ENCODE results near the gene ORMDL3. TPM values are rescaled to one million over a fixed set of nuclear protein-coding genes. Genes with fewer than 3 reads are reported as not detected.
"Not testable (repeated sequence)": the region's sequence is repeated elsewhere in the genome, so short reads cannot be mapped to it uniquely, and the experiment has no call there.

ORMDL3 gene
- total RNA-seq, 1 donor from 2014 or later, result 37.5 TPM

DNA sequence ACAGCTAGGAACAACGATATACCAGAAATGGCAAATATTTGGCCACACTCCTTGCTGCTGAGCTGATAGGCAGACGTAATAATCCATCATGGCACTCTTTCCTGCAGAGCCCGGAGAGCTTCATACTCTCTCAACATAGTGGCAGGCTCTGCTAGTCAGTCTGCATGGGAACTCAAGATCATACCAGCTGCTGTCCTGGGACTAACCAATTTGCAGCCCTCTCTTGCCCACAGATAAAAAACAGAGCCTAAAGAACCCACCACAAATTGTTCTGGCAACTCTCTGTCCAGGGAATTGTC is 22.5 kb downstream of the ORMDL3 start:
- ATAC-seq (ENCODE audit: poor library complexity), result no peak
- no peak for DNase-seq
- intact Hi-C loops (cut with DNase I), result no loop called here

DNA sequence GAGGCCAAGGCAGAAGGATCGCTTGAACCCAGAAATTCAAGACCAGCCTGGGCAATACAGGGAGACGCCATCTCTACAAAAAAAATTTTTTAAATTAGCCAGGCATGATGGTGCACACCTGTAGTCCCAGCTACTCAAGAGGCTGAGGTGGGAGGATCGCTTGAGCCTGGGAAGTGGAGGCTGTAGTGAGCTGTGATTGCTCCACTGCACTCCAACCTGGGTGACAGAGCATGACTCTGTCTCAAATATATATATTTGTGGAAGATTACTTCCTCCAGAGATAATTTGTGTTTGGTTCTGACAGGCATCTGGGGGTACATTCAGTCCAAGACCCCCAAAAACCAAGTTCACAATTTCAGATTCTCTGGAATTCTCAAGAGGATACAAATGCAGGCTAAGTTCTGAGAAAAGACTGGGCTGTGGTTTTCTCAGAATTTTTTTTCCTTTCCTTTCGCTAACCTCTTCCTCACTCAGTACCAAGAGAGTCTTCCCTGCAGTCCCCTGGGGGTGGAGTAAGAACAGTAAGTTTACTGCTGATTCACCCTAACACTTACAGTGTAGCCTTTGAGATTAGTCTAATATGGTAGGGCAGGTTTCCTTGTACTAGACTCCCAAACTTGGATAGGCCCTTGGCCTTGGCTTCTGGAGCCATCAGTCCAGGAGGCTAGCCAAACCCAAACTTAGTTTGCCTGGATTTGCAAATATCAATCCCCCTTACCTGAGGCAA is 24.1 kb downstream of the ORMDL3 start:
- DNase-seq, result no peak
- intact Hi-C loops (cut with DNase I), result no loop called here

DNA sequence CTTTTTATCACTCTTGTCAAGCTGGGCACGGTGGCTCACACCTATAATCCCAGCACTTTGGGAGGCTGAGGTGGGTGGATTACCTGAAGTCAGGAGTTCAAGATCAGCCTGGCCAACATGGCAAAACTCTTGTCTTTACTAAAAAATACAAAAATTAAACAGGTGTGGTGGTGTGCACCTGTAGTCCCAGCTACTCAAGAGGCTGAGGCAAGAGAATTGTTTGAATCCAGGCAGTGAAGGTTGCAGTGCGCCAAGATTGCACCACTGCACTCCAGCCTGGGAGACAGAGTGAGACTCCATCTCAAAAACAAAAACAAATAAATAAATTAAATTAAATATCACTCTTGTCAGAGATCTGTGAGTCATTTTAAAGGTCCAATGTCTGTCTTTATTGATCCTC is 25.4 kb downstream of the ORMDL3 start:
- intact Hi-C loops (cut with DNase I); ATAC-seq (ENCODE audit: poor library complexity); DNase-seq: not testable (repeated sequence)

More for the DNA sequence above, 24.1 kb downstream of the ORMDL3 start:
- ATAC-seq (ENCODE audit: poor library complexity), result no peak

DNA sequence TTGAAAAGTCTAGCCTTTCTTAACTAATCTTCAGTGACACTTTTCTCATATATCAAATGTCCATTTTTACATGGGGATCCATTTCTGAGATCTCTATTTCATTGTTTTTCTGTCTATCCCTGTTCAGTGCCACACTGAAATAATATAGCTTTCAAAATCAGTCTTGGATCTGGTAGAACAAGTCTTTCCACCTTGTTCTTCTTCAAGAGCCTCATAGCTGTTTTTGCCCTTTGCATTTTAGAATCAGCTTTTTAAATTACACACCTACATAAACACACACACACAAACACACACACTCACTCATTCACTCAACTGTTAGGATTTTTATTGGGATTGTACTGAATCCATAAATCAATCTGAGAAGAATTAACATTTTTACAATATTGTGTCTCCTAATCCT is 28.2 kb downstream of the ORMDL3 start:
- DNase-seq (no peak), ATAC-seq (ENCODE audit: poor library complexity) (no peak)
- intact Hi-C loops (cut with DNase I), result no loop called here

DNA sequence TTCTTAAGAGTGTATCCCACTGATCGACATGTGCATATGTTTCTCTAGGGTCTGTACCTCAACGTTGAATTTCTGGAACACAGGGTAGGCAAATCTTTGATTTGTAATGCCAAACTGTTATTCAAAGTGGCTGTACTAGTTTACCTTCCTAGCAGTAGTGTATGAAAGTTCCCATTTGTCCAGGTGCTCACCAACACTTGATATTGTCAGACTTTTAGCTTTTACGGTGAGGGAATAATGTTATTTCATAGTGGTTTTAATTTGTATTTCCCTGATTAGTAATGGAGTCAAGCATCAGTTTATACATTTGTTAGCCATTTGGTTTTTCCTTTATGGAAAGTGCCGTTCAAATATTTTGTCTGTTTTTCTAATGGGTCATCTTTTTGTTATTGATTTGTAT is 29.3 kb downstream of the ORMDL3 start:
- intact Hi-C loops (cut with DNase I), result no loop called here
- ATAC-seq (ENCODE audit: poor library complexity), result no peak
- DNase-seq, result no peak

DNA sequence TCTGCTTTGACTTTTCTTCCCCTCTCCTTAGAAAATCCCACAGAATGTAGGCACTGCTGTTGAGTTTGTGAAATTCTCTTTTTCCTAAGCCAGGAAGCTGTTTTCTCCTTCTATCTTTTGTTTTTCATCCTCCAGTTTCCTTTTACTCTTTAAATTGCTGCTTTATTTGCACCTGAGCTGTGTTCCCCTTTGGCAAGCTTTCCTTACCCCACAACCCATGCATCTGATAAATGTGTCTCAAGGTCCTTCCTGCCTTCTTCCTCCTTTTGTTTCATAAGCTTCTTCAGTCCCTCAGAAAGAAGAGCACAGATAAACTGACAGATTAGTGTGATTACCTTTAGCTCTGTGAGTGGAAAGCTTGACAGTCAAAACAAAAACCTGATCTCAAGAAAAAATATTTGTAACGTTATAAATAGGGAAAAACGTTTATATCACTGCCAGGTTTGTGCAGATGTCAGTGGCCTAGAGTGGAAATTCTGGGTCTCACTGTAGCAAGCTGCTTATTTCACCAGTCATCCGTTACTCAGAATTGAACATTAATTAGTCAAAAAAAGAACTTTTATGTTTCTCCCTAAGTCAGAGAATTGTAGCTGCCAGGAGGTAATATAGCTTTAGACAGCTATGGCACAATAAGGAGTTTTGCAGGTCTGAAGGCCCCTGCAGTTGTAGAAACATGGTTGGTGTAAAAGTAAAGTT is 32.6 kb downstream of the ORMDL3 start:
- intact Hi-C loops (cut with DNase I), result no loop called here
- DNase-seq (no peak), ATAC-seq (ENCODE audit: poor library complexity) (no peak)

DNA sequence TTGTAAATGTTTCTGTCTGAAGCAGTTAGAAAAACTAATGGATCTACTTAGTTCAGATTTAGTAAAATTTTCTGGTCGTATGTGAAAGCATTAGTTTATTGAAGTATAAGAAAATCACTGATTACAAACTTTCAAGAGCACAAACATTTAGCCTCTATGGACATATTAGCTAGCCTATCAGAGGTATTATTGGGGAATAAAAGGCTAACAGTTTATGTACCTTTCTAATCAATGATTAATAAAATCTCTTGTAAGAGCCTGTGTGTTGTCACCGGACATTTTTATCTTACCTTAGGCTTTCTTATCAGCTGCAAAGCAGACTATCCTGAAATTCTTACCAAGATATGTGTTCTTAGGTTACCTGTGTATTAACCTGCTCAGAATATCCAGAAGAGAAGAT is 38.2 kb downstream of the ORMDL3 start:
- intact Hi-C loops (cut with DNase I), result no loop called here
- no peak for ATAC-seq (ENCODE audit: poor library complexity)
- no peak for DNase-seq

DNA sequence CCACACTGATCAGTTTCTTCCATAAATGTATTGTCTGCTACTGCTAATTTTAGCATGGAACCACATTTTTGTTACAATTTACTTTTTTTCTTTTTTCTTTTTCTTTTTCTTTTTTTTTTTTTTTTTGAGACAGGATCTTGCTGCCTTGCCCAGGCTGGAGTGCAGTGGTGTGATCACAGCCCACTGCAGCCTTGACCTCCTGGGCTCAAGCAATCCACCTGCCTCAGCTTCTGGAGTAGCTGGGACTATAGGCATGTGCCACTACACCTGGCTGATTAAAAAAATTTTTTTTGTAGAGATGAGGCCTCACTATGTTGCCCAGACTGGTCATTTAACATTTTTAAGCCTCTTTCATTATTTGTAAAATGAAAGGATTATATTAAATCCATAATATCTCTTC is 40.3 kb downstream of the ORMDL3 start:
- ATAC-seq (ENCODE audit: poor library complexity), result no peak
- intact Hi-C loops (cut with DNase I), result no loop called here
- no peak for DNase-seq

DNA sequence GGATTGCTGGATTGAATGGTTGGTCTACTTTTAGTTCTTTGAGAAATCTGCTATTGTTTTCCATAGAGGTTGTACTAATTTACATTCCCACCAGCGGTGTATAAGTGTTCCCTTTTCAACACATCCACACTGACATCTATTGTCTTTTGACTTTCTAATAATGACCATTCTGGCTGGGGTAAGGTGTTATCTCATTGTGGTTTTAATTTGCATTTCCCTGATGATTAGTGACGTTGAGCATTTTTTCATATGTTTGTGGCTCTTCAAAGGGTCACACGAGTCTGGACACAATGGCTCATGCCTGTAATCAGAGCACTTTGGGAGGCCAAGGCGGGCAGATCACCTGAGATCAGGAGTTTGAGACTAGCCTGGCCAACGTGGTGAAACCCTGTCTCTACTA is 41.3 kb downstream of the ORMDL3 start:
- intact Hi-C loops (cut with DNase I); DNase-seq; ATAC-seq (ENCODE audit: poor library complexity): not testable (repeated sequence)

DNA sequence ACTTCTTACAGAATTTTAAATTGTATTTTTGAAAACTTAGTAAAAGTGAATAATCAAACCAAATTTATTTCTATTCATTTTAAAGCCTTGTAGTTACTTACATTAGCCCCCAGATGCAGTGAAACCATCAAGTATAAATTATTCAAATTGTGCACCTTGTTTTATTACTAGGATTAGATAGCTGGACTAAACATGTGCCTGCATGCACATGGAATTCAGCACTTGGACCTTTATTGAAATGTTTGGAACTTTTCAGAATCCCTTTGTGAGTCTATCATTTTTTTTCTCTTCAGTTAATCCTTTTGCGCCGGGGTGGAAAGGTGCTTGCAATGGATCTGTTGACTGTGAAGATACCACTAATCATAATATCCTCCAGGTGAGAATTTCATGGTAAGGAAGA is 54.6 kb downstream of the ORMDL3 start:
- intact Hi-C loops (cut with DNase I), result no loop called here

DNA sequence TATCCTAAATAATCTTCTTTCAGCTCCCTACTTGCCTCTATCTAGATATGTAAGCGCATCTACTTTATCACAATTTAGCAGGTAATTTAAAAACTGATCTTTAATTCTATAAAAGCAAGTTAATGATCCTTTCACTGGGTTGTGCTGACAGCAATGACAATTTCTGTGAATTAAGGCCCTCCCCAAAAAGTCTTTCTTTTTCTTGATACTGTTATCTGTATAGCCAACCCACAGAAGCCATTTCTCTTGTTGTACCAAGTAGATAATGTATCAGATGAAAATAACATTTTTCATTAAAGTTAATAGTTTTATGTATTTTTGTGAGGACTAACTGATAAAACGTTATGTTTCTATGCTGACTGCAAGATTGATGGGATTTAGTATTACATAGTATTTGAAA is 55.6 kb downstream of the ORMDL3 start:
- no peak for ATAC-seq (ENCODE audit: poor library complexity)
- intact Hi-C loops (cut with DNase I), result no loop called here
- no peak for DNase-seq

More for the DNA sequence above, 54.6 kb downstream of the ORMDL3 start:
- ATAC-seq (ENCODE audit: poor library complexity), result no peak
- no peak for DNase-seq

Other genes with a start within 250 kb of the ORMDL3 start
- 10.0 TPM for gene PGAP3, start 239.5 kb downstream of the ORMDL3 start, total RNA-seq
- 64.2 TPM for gene ERBB2, start 227.5 kb downstream of the ORMDL3 start, total RNA-seq
- gene MIEN1, start 197.1 kb downstream of the ORMDL3 start, total RNA-seq, result 50.4 TPM
- 2.2 TPM for gene GRB7, start 189.7 kb downstream of the ORMDL3 start, total RNA-seq
- gene IKZF3, start 63.3 kb downstream of the ORMDL3 start, total RNA-seq, result 0.22 TPM
- not detected for gene ZPBP2, start 59.4 kb downstream of the ORMDL3 start, total RNA-seq
- 1.8 TPM for gene GSDMB, start 9.0 kb downstream of the ORMDL3 start, total RNA-seq
- gene LRRC3C, start 131 bp upstream of the ORMDL3 start, total RNA-seq, result not detected
- 0.40 TPM for gene GSDMA, start 35.4 kb upstream of the ORMDL3 start, total RNA-seq
- 88.0 TPM for gene PSMD3, start 53.2 kb upstream of the ORMDL3 start, total RNA-seq
- not detected for gene CSF3, start 87.8 kb upstream of the ORMDL3 start, total RNA-seq
- gene MED24, start 126.8 kb upstream of the ORMDL3 start, total RNA-seq, result 54.0 TPM
- gene THRA, start 135.4 kb upstream of the ORMDL3 start, total RNA-seq, result 80.0 TPM
- gene NR1D1, start 173.0 kb upstream of the ORMDL3 start, total RNA-seq, result 21.1 TPM
- gene MSL1, start 194.4 kb upstream of the ORMDL3 start, total RNA-seq, result 46.8 TPM
- gene CASC3, start 212.9 kb upstream of the ORMDL3 start, total RNA-seq, result 45.9 TPM
- 2.7 TPM for gene RAPGEFL1, start 249.9 kb upstream of the ORMDL3 start, total RNA-seq